Measurements from ENCODE around the gene BORCS5. TPM values are rescaled to one million over a fixed set of nuclear protein-coding genes. Genes with fewer than 3 reads are reported as not detected.

The BORCS5 gene
- total and polyA plus RNA-seq, 2 of the 8 experiments (the other 6 are each of a cell fraction or from before 2014, with no cell fraction given) = 8.3 to 17.4 TPM

GRCh38 chr12:12447236-12447635 lies 90.4 kb downstream of the BORCS5 start:
- Histone ChIP-seq H3K27me3 (replicated peaks in 1 of 4; ENCODE audit: control insufficient read depth in 3 of 4, extremely low read depth in 1 of 4, insufficient read depth in 3 of 4, low read length in 3 of 4) (no peaks in the 10 kb centered on the region), H3K23me2 (ENCODE audit: low read depth, low read length) (no peaks in the 10 kb centered on the region), H3K79me1 (ENCODE audit: low read depth, low read length) (no peaks in the 10 kb centered on the region), H3K9me3 (ENCODE audit: insufficient read depth in 2 of 2, low read depth in 1 of 2, low read length in 1 of 2) (no peaks in the 10 kb centered on the region), H3K4me2 (ENCODE audit: insufficient read depth in 1 of 2, low read depth in 2 of 2, low read length in 2 of 2) (no peak overlapping the region), H2BK5ac (ENCODE audit: low read depth, low read length) (no peak overlapping the region), H3K9ac (replicated peaks in 1 of 4; ENCODE audit: extremely low read depth in 1 of 4, low read depth in 3 of 4, low read length in 3 of 4) (no peak overlapping the region), H2BK120ac (replicated peaks; ENCODE audit: low read depth, low read length) (no peak overlapping the region), H4K91ac (replicated peaks; ENCODE audit: insufficient read length, low read length) (no peak overlapping the region), H2BK12ac (ENCODE audit: low read depth, low read length) (no peak overlapping the region), H3K4me3 (ENCODE audit: extremely low read depth in 1 of 4, insufficient read depth in 2 of 4, low read depth in 3 of 4, low read length in 4 of 4) (no peak overlapping the region), H3K79me2 (ENCODE audit: control insufficient read depth in 1 of 2, insufficient read depth in 2 of 2, low read length in 2 of 2) (no peaks in the 10 kb centered on the region), H3K4me1 (replicated peaks in 1 of 4; ENCODE audit: control insufficient read depth in 3 of 4, insufficient read depth in 4 of 4, low read length in 3 of 4) (peaks cover 0 to 3% (median 0%) of the 10 kb centered on the region in 4 experiments; a peak in 1 of 7 replicates), H2AFZ (ENCODE audit: low read length) (no peak overlapping the region), H3K23ac (ENCODE audit: insufficient read length) (no peak overlapping the region), H2AK5ac (ENCODE audit: low read depth, low read length) (no peak overlapping the region), H2BK15ac (ENCODE audit: low read length) (no peak overlapping the region), H3K56ac (replicated peaks; ENCODE audit: insufficient read length, low read depth, low read length) (no peak overlapping the region), H4K8ac (ENCODE audit: extremely low read depth, insufficient read depth, low read length) (no peak overlapping the region; the same call in 1 of the 2 replicates), H2BK20ac (ENCODE audit: low read length) (no peak overlapping the region), H3K14ac (ENCODE audit: insufficient read length) (no peak overlapping the region), H3K18ac (ENCODE audit: extremely low read depth, low read length) (no peak overlapping the region), H3K36me3 (ENCODE audit: control insufficient read depth in 2 of 4, insufficient read depth in 4 of 4, low read length in 3 of 4) (no peaks in the 10 kb centered on the region), H3K4ac (replicated peaks; ENCODE audit: insufficient read length, low read depth, low read length) (no peak overlapping the region), H4K5ac (ENCODE audit: insufficient read length, low read depth, low read length) (no peak overlapping the region), H3K27ac (ENCODE audit: low read depth, low read length) (no peak overlapping the region), H4K20me1 (replicated peaks in 1 of 2; ENCODE audit: control insufficient read depth in 1 of 2, insufficient read depth in 2 of 2, low read length in 2 of 2) (no peaks in the 10 kb centered on the region)
- WGBS, 2 experiments (ENCODE audit: extremely low coverage in 1 of 2, insufficient coverage in 1 of 2, insufficient read length in 1 of 2, insufficient replicate concordance in 2 of 2, low coverage in 1 of 2, low lambda C conversion rate in 2 of 2, missing lambda C conversion rate in 1 of 2) = 94% methylated on average over 8 of the region's 8 CpGs; no CpG with 5 or more reads in 1 of the 2 experiments
- ChIA-PET CTCF (ENCODE audit: partially characterized antibody) (interaction anchor here (0.7 to 1.1 kb wide), 3 partner anchors 9 to 32 kb away, joined by 3 to 4 read pairs (median 3); no protein-coding TSS in a partner anchor), POLR2A (ENCODE audit: partially characterized antibody) (no interaction called here)
- FAIRE-seq (no peak), DNase-seq (ENCODE audit: low read depth in 1 of 2, low spot score in 2 of 2) (no peak)
- TF ChIP-seq CBX8 (IDR thresholded peaks at IDR 0.05; ENCODE audit: borderline replicate concordance, low read depth, low read length) = no peak
- no peak for TF ChIP-seq RFX5 (IDR thresholded peaks at IDR 0.05; ENCODE audit: borderline replicate concordance, low read depth, low read length)
- TF ChIP-seq SP1 (IDR thresholded peaks at IDR 0.05; ENCODE audit: low read depth, low read length) = no peak
- no peak for TF ChIP-seq POLR2AphosphoS5 (IDR thresholded peaks at IDR 0.05; ENCODE audit: low read depth, low read length)
- TF ChIP-seq TCF12 (IDR thresholded peaks at IDR 0.05; ENCODE audit: low read depth, low read length) = no peak
- TF ChIP-seq RBBP5 (IDR thresholded peaks at IDR 0.05; ENCODE audit: borderline replicate concordance, low read depth, low read length) = no peak
- TF ChIP-seq SP4 (IDR thresholded peaks at IDR 0.05; ENCODE audit: low read length) = no peak
- TF ChIP-seq SRF (IDR thresholded peaks at IDR 0.05; ENCODE audit: low read depth, low read length) = no peak
- no peak for TF ChIP-seq TAF7 (optimal IDR thresholded peaks at IDR 0.05; ENCODE audit: borderline replicate concordance, low read depth, low read length)
- TF ChIP-seq BACH1 (IDR thresholded peaks at IDR 0.05; ENCODE audit: low read length) = no peak
- TF ChIP-seq MAX (IDR thresholded peaks at IDR 0.05) = no peak
- TF ChIP-seq CHD2 (IDR thresholded peaks at IDR 0.05; ENCODE audit: low read length) = no peak
- no peak for TF ChIP-seq SIX5 (IDR thresholded peaks at IDR 0.05; ENCODE audit: low read depth, low read length)
- no peak for TF ChIP-seq HDAC6 (IDR thresholded peaks at IDR 0.05; ENCODE audit: low read depth, low read length)
- TF ChIP-seq JUND (IDR thresholded peaks at IDR 0.05; ENCODE audit: low read length) = no peak
- no peak for TF ChIP-seq BCL11A (IDR thresholded peaks at IDR 0.05; ENCODE audit: low read depth in 2 of 2, low read length in 2 of 2)
